NCI-H345 (cell line): ENCODE results near the gene AP1G1.
"Not testable (repeated sequence)": the region's sequence is repeated elsewhere in the genome, so short reads cannot be mapped to it uniquely, and the experiment has no call there.

Source experiments
- DNase-seq: peaks from one replicate; lab custom pipeline; 2025; lab: John Stamatoyannopoulos, UW

The AP1G1 gene

GRCh38 chr16:71807905-71808592 lies 585 bp downstream of the AP1G1 start:
- DNase-seq = no peak

DNA sequence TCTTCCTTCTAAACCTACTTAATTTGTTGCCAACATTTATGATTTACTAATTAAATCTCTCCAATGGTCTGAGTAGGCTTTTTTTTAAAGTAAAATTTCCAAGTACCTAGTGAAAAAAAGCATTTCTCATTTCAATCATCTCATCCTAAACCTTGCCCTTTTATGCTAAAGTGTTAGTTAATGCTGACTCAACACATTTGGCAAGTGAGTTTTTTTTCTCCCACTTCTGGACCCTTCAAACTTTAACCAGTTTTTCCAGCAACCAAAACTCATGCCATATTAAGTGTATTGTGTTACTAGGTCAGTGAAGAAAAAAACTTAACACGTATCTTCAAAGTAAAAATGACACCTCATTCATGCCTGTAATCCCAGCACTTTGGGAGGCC lies 5.3 kb downstream of the AP1G1 start:
- no peak for DNase-seq

DNA sequence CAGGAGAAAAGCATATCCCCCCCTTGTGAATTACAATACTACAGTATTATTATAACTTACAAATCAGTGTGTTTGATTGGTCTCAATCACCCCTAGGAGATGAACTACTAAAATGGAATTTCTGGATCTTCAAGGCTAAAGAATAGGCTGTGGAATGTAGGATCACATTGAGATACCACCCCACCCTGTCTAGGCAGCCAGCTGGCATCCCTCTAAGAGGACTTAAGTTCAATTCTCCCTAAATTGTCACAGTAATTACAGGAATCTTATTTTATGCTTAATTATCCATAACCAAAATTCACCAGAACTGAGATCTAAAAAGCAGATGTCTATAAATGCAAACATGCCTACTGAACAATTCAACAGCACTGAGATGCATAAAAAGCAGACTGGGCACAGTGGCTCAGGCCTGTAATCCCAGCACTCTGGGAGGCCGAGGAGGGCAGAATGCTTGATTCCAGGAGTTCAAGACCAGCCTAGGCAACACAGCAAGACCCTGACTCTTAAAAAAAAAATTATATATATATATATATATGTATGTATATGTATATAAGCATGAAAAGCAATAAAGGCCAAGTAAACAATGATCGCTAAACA lies 12.0 kb downstream of the AP1G1 start:
- no peak for DNase-seq

DNA sequence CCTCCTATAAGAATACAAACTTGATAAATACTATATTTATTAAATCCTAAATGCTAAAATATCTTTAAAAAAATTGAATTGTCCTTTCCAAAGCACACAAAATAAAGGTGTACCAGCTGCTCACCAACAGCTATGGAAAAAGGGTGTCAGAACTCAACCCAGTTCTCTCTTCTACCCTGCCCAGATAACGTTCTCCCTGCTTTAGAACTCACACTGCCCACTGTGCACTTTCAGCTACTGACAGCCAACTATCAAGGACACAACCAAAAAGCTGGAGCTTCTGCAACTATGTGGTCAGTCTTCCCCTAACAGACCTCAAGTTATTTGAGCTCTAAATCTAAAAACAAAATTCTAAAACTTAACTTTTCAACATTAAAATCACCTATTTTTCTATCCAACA lies 13.7 kb downstream of the AP1G1 start:
- no peak for DNase-seq

- no peak for DNase-seq
Observed at GRCh38 chr16:71794018-71794417, 14.6 kb downstream of the AP1G1 start.

- no peak for DNase-seq
Observed at GRCh38 chr16:71792176-71792575, 16.5 kb downstream of the AP1G1 start.

- DNase-seq = not testable (repeated sequence)
Observed at GRCh38 chr16:71790329-71790728, 18.3 kb downstream of the AP1G1 start.

- DNase-seq = no peak
Observed at GRCh38 chr16:71789136-71789535, 19.5 kb downstream of the AP1G1 start.

DNA sequence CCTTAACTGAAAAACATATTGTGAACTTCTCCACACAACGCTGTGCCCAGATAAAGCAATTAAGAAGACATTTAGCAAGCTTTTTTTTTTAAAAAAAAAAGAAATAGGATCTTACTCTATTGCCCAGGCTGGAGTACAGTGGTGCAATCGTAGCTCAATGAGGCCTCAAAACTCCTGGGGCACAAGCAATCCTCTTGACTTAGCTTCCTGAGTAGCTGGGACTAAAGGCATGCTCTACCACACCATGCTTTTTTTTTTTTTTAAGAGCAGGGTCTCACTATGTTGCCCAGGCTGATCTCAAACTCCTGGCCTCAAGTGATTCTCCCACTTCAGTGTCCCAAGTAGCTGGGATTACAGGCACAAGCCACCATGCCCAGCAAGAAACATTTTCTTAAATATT lies 20.1 kb downstream of the AP1G1 start:
- no peak for DNase-seq

- not testable (repeated sequence) for DNase-seq
Observed at GRCh38 chr16:71785143-71785542, 23.5 kb downstream of the AP1G1 start.

GRCh38 chr16:71784093-71784492 lies 24.5 kb downstream of the AP1G1 start:
- DNase-seq = no peak

DNA sequence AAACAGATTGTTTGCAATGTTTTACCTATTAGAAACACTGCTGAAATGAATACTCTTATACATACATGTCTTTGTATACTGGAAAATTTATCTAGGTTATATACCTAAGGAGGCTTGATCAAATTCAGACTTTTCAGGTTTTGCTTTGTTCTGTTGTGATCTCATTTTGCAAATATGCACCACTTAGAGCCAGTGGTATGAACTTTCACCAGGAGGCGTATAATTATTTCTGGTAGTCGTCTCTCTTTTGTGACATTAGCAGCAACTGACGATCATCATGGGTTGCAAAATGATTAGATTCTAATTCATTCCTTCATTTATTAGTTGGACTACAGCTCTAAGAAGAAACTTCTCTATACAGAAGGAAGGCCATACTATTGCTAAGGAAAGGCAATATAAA lies 26.9 kb downstream of the AP1G1 start:
- no peak for DNase-seq

- no peak for DNase-seq
Observed at GRCh38 chr16:71780521-71781089, 28.0 kb downstream of the AP1G1 start.

DNA sequence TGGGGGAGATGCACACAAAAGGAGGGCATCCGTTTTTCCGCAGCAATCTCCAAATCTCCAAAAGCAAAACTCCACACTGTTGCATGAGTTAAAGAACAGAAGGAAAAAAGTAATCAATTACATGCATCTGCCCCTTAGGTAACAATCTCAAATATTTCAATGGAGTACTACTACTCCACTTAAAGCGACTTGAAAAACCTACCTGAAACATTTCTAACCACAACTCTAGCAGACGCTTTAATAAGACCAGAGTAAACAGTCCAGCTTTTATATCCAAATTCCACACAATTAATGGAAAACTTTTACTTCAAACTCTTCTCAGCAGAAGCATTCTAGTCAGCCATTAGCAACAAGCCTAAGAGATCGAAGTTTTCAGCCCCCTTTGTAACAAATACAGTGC lies 29.9 kb downstream of the AP1G1 start:
- no peak for DNase-seq

GRCh38 chr16:71777329-71777728 lies 31.3 kb downstream of the AP1G1 start:
- DNase-seq = no peak

DNA sequence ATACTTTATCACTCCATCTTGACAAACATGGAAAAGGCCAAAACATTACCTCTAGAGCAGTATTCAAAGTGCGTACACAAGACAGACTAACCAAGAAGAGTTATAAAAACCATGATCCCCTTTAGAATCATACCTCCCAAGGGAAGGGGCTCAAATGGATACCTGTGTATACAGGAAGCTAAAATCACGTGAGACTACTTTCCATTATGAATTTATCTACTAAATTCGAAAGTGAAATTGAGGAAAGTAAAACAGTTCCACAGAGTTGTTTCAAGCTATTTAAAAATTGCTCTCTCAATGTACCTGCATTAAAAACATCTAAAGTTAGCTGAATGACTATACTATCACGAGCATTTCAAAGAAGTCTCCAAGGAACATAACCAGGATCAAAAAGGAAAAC lies 32.7 kb downstream of the AP1G1 start:
- no peak for DNase-seq

GRCh38 chr16:71771571-71771970 lies 37.1 kb downstream of the AP1G1 start:
- DNase-seq = no peak

DNA sequence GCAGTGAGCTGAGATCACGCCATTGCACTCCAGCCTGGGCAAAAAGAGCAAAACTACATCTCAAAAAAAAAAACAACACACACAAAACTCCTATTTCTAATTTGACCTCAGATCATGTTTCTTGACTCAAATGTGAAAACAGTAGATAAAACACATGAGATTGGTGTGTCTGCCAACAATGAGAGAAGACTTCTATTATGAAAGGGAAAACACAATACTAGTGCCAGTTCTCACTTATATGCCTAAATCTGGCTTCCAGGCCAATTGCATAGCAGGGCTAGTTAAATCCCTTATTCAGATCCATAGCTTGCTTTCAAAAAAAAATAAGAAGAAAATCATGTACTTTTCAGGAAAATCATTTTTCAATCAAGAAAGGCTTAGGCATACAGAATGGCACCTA lies 39.4 kb downstream of the AP1G1 start:
- no peak for DNase-seq

GRCh38 chr16:71767060-71767900 lies 41.4 kb downstream of the AP1G1 start:
- no peak for DNase-seq

DNA sequence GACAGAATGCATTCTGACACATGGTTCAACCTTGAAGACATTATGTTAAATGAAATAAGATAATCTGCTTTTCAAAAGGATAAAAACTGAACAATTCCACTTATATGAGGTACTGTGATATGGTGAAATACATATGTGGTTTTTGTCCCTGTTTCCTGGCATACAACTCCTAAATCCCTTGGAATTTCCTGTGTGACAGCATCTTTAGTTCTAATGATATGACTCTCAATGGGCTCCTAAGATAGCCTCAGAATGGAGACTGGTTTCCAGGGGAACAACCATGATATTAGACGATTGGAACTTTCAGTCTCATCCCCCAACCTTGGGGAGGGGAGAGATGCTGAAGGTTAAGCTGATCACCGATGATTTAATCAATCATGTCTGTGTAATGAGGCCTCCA lies 46.4 kb downstream of the AP1G1 start:
- no peak for DNase-seq

DNA sequence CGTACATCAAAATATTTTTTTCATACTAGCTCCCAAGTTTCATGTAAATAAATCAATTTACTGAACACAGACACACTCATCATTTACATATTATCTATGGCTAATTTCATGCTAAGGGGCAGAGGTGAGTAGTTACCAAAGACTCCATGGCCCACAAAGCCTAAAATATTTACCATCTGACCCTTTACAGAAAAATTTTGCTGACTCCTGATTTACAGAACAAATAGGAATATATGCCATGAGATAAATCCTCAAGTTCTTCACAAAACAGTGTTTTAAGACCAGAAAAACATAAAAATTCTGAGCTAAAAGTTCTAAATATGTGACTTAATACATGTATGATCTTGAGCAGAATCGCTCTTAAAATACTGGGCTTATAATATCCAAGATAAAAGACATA lies 47.5 kb downstream of the AP1G1 start:
- DNase-seq = no peak

GRCh38 chr16:71758293-71758760 lies 50.3 kb downstream of the AP1G1 start:
- DNase-seq = no peak

GRCh38 chr16:71754652-71755051 lies 54.0 kb downstream of the AP1G1 start:
- DNase-seq = no peak
